ENCODE measurements around the gene ACAA1.

- no peak for TF ChIP-seq CTCF (conservative IDR thresholded peaks at IDR 0.05; ENCODE audit: low read depth, low read length)
- no peak for TF ChIP-seq FOS (IDR thresholded peaks at IDR 0.05; ENCODE audit: low read depth, low read length)
- no peak for TF ChIP-seq RAD21 (IDR thresholded peaks at IDR 0.05; ENCODE audit: low read length)
- no peak for TF ChIP-seq POLR2A (IDR thresholded peaks at IDR 0.05; ENCODE audit: low read depth, low read length)
- no peak for TF ChIP-seq RFX5 (IDR thresholded peaks at IDR 0.05; ENCODE audit: low read depth, low read length)
- TF ChIP-seq SMC3 (IDR thresholded peaks at IDR 0.05; ENCODE audit: low read depth, low read length), result no peak
- no peak for TF ChIP-seq MAZ (IDR thresholded peaks at IDR 0.05; ENCODE audit: borderline replicate concordance, low read depth, low read length)
Measured at GRCh38 chr3:38114052-38114874, 22.7 kb downstream of the ACAA1 start.
